ENCODE results near the gene STX18.

DNA sequence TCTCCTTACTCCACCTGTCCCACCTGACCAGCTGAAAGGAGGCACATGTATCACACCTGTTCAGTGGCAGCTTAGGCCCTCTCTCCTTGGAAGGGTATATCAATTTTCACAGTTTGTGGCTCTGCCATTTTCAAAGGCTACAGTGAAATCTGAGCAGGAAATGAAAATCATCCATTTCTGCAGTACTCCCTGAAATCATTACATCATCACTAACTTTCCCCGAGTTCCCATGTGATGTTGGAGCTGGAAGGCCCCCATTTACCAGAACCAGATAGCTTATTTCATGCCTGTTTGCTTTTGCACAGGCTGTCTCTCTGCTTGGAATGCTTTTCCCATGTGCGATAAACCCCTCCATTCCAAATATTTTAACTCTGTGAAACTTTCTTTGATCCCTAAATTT lies 31.0 kb upstream of the STX18 start:
- TF ChIP-seq FOS (IDR thresholded peaks at IDR 0.05; ENCODE audit: borderline replicate concordance, insufficient read depth, low read length) (no peak), POLR2A (IDR thresholded peaks at IDR 0.05; ENCODE audit: low read depth, low read length) (no peak)
- TF ChIP-seq, protein P1, sequence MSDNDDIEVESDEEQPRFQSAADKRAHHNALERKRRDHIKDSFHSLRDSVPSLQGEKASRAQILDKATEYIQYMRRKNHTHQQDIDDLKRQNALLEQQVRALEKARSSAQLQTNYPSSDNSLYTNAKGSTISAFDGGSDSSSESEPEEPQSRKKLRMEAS (IDR thresholded peaks at IDR 0.05; ENCODE audit: insufficient read depth, insufficient read length) = no peak
